ENCODE results near the gene IRGQ.
A peak's percentile ranks its signal among the peaks of the same experiment; 100 is the strongest.
"Not testable (repeated sequence)": the region's sequence is repeated elsewhere in the genome, so short reads cannot be mapped to it uniquely, and the experiment has no call there.

The IRGQ gene

GRCh38 chr19:43598445-43599240 lies 2.7 kb upstream of the IRGQ start:
- DNase-seq (ENCODE audit: low spot score) (no peak), FAIRE-seq (no peak)

GRCh38 chr19:43597876-43598275 lies 1.9 kb upstream of the IRGQ start:
- FAIRE-seq, result no peak
- DNase-seq (ENCODE audit: low spot score), result no peak

GRCh38 chr19:43596842-43597461 lies 1.0 kb upstream of the IRGQ start:
- DNase-seq (ENCODE audit: low spot score) (no peak), FAIRE-seq (no peak)

GRCh38 chr19:43595605-43595998 lies 332 bp downstream of the IRGQ start:
- FAIRE-seq (no peak), DNase-seq (ENCODE audit: low spot score) (no peak)

GRCh38 chr19:43594710-43595604 lies 977 bp downstream of the IRGQ start:
- FAIRE-seq, result no peak
- DNase-seq (ENCODE audit: low spot score), result peak; percentile 56

- no peak for FAIRE-seq
- DNase-seq (ENCODE audit: low spot score), result no peak
These were observed 1.7 kb downstream of the IRGQ start for GRCh38 chr19:43594081-43594697.

- FAIRE-seq (no peak), DNase-seq (ENCODE audit: low spot score) (no peak)
These were observed 3.1 kb downstream of the IRGQ start for GRCh38 chr19:43592800-43593350.

GRCh38 chr19:43591904-43592772 lies 3.8 kb downstream of the IRGQ start:
- no peak for FAIRE-seq
- no peak for DNase-seq (ENCODE audit: low spot score)

GRCh38 chr19:43589678-43590077 lies 6.3 kb downstream of the IRGQ start:
- no peak for DNase-seq (ENCODE audit: low spot score)
- no peak for FAIRE-seq

GRCh38 chr19:43589277-43589676 lies 6.7 kb downstream of the IRGQ start:
- no peak for DNase-seq (ENCODE audit: low spot score)
- FAIRE-seq, result no peak

GRCh38 chr19:43587029-43587428 lies 8.9 kb downstream of the IRGQ start:
- FAIRE-seq; DNase-seq (ENCODE audit: low spot score): not testable (repeated sequence)

- FAIRE-seq (no peak), DNase-seq (ENCODE audit: low spot score) (no peak)
These were observed 9.6 kb downstream of the IRGQ start for GRCh38 chr19:43586346-43586745.

GRCh38 chr19:43584484-43584883 lies 11.4 kb downstream of the IRGQ start:
- FAIRE-seq (no peak), DNase-seq (ENCODE audit: low spot score) (no peak)

GRCh38 chr19:43582495-43582894 lies 13.4 kb downstream of the IRGQ start:
- DNase-seq (ENCODE audit: low spot score) (no peak), FAIRE-seq (no peak)

GRCh38 chr19:43581467-43581866 lies 14.5 kb downstream of the IRGQ start:
- no peak for DNase-seq (ENCODE audit: low spot score)
- no peak for FAIRE-seq

GRCh38 chr19:43578787-43579186 lies 17.1 kb downstream of the IRGQ start:
- FAIRE-seq, result no peak
- DNase-seq (ENCODE audit: low spot score), result no peak

- DNase-seq (ENCODE audit: low spot score) (no peak), FAIRE-seq (no peak)
These were observed 19.7 kb downstream of the IRGQ start for GRCh38 chr19:43575955-43576878.

- peak; percentile 87 for FAIRE-seq
- peak; percentile 99 for DNase-seq (ENCODE audit: low spot score)
These were observed 20.6 kb downstream of the IRGQ start, which contains the start of the genes PINLYP and XRCC1 for GRCh38 chr19:43575156-43575950. Gene PINLYP, plus strand, starts transcription at chr19:43575801. Its CDS starts 1,391 bp downstream, at chr19:43577192. Gene XRCC1, minus strand, starts transcription at chr19:43575527. Its CDS starts 69 bp downstream, at chr19:43575458.
